Effector CD4-positive, alpha-beta T cell (primary cell): Measurements from ENCODE around the gene ADAMTS2.
"Not testable (repeated sequence)": the region's sequence is repeated elsewhere in the genome, so short reads cannot be mapped to it uniquely, and the experiment has no call there.

ENCODE experiments used
- DNase-seq: peaks from one replicate; pipeline ENCODE4 v3.0.0-alpha.2; 2020

The ADAMTS2 gene

DNA sequence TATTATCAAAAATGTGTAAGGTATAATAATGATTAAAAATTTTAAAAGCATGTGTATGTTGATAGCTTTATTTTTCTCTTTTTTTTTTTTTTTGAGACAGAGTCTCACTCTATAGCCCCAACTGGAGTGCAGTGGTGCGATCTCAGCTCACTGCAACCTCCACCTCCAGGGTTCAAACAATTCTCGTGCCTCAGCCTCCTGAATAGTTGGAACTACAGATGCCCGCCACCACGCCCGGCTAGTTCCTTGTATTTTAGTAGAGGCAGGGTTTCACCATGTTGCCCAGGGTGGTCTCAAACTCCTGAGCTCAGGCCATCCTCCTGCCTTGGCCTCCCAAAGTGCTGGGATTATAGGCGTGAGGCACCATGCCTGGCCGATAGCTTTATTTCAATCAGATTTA lies 20.9 kb downstream of the ADAMTS2 start:
- not testable (repeated sequence) for DNase-seq

DNA sequence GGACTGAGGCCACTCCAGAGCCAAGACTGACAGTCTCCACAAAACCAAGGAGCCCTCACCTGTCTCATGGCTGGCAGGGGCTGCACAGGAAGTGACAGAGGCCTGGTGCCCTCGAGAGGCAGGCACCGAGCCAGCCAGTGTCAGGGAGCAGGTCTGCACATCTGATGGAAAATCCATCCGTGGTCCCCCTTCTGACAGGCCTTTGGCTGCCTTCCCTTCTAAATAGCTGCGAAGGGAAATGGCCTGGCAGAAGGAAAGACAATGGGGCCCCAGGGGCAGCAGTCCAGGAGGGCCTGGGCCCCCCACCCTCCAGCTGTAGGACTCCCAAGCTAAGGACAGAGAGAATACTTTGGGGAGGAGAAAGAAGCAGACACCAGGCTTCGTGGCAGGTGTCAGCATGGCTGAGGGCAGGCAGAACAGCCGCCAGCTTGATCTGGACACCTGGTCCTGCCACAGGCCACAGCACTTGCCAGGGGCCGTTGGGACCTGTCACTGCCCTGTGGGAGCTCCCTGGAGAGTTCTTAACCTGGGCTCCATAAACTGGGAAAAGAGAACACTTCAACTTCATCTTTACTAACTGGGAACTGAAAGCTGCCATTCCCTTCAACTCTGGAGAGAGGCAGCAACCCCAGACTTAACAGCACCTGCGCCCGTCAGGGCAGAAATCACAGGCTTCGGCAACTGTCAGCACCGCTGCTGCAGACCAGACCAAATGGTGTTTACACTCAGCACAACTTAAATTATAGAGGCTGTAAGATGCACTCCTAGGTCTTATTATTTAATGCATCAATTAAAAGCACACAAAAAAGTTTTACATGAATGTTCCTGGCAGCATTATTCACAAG lies 22.0 kb downstream of the ADAMTS2 start:
- DNase-seq, result no peak

DNA sequence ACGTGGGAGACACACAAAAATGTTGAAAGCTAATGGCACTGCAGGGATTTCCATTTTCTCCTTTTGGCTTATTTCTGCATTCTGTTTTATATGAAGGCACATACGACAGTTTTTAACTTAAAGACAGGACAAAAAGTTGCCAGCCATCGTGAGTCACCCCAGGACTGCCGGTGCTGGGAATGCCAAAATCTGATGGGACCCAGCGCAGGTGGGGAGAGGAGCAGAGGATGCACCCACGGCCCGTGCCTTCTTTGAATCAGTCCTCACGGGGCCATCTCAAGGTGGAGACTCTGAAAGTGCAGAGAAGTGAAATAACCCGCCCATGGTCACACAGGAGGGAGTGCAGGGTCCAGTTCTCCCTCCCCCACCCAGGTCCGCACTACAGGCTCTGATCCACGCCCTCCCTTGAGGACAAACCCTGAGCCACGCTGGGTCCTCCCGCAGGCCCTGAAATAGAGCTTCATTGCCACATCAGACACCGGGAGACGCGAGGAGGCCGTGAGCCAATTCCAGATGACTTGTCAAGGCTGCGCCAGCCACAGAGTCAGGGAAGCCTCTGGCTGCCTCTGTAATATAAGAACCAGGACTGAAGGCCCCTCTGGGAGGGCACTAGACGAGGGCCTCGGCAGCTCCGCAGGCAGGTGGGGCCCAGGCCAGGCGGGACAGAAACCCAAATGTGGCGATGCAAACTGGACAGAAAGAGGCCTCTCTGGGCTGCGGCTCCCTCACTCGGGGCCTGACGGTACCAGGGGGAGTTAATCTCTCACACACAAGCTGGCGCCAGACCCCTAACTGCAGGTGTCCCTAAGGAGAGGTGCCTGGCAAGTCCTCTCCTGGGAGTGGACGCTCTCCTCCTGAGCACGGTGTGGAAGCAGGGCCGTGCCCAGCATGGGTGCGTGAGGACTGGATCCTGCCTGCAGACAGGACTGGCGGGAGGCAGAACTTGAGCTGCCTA lies 22.9 kb downstream of the ADAMTS2 start:
- DNase-seq, result no peak

DNA sequence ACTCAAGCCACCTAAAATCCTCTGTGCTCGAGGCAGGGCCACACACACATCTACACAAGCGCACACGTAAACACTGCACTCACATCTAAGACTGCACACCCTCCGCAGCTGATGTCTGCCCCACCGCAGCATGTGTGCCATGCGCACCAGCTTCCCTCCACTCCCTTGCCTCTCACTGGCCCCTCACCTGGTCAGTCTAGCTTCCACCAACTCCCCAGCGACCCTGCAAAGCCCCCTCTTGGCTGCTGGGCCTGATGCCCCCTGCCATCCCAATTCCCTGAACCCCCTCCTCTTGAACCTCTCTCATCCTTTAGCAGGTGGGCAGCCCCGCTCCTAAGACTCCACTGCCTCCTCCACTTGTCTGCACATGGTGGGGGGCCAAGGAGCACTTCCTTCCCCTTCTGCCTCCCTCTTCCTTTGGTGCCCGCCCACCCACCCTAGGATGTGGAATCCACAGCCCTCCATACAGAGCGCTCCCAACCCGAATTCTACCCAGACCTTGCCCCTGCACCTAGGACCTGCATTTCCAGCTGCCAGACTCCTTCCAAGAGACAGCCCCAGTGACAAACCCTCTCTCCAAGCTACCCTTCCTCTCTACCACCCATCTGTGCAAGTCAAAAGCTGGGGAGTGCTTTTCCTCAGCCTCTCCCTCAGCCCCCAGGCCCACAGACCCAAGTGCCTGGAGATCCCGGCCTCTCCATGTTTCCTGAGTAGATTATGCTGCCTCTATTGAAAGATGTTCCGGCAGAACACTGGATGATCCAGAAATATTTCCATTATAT lies 23.9 kb downstream of the ADAMTS2 start:
- no peak for DNase-seq

DNA sequence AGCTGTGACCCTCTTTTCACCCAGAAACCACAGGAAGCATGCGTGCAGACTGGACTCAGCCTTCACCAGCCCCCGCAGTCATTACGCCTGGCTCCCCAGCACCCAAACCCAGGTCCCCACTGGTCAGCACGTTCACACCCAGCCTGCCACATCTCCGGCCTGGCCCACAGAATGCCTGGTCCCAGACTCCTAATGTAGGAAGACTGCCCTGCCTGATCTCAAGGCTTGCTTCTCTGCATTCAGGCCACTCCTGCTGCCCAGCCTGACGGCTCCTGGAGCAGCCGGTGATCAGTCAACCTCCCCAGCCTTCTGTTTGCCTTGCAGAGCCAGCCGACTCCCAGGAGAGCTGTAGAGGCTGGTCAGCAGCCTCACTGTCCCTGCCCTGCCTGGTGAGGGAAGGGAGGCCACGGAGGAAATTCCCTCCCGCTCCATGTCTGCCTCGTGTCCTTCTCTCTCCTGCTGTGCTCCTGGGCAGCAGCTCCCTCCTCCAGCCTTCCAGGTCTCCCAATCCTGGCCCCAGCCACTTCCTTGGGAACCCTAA lies 25.4 kb downstream of the ADAMTS2 start:
- DNase-seq, result no peak

DNA sequence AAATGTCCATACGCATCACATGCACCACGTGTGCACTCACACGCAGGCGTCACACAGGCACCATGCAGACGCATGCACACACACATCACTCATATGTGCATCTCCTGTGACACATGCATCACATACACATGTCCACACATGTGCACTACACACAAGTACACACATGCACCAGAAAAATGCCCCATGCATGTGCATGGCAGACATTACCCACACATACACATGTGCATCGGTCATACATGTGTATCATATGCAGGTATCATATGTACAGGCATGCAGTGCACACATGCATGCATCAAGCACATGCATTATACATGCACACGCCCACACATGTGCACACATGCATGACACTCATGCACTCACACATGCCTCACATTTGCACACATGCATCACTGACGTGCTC lies 26.1 kb downstream of the ADAMTS2 start:
- DNase-seq, result no peak

DNA sequence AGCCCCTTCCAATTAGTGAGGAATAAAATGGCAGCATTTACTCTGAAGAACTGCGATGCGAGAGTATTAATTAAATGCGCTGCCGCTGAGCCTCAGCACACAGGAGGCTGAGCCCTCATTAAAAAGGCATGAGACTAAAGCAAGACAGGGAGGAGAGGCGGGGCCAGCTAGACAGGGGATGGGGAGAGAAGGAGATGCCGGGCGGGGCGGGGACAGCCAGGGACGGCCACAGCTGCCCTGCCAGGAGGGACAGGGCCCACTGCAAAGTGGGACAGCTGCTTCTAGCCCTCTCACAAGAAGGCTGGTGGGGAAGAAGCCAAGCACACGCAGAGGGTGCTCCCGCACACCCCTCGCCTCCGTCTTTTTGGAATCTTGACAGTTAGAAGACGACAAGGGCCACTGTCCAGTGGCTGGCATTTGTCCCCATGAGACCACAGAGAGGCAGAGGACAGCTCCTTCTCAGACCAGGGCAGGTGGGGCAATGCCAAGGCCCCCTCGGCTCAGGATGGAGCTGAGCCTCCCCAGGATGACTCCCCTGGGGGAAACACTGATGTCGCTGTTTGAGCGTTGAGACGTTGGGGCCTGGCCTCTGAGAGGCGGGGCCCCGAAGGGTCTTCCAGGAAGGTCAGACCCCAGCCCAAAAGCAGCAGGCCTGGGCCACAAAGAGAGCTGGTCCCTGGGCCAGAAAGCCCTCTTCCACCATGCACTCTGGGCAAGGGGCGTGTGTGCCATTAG lies 26.9 kb downstream of the ADAMTS2 start:
- DNase-seq, result no peak

DNA sequence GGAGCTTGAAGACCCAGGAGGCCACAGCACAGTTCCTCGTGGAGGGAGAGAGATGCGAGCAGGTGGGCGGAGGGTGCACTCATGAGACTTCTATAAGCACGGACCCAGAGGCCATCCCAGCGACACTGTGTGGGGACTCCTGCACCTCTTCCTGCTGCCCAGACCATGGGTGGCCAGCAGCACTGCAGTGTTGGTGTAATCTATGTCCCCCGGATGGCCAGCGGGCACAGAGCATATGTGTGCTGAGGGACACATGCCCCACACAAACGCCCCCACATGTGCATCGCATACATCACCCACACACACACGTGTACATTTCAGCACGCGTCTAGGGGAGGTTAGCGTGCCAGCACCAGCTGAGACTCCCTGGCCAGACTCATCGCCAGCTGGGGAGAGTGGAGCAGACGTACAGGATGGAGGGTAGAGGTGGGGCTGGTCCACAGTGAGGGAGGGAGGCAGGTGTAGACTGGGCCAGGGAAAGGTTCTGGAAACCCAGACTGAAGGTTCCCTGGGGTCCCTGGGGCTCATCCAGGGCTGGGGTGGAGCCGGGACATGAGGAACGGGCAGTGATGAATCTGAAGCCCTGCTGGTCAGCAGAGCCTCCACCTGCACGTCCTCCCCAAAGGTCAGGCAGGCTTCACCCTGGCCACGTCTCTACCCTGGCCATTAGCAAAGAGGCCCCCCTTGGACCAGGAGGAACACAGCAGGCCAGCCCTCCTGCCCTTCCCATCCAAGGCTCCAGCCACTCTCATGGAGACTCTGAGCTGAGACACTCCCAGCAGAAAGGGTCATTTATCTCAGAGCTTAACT lies 27.6 kb downstream of the ADAMTS2 start:
- DNase-seq, result no peak

DNA sequence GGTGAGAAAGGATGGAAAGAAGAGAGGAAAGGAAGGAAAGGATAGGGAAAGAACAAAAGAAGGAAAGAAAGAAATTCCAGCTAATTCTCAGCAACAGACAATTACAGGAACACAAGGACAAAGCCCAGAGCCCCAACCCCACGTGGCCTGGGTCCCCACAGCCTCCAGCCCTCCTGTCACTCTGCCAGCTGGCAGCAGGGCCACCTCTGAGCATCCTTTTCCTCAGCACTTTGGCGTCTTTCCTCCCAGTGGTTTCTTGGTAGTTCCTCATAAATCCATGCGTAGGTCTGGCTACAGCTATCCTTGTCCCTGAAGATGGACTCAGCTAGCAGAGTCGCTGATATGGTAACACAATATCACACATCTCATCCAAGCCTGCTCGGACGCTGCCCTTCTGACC lies 28.3 kb downstream of the ADAMTS2 start:
- DNase-seq, result no peak

DNA sequence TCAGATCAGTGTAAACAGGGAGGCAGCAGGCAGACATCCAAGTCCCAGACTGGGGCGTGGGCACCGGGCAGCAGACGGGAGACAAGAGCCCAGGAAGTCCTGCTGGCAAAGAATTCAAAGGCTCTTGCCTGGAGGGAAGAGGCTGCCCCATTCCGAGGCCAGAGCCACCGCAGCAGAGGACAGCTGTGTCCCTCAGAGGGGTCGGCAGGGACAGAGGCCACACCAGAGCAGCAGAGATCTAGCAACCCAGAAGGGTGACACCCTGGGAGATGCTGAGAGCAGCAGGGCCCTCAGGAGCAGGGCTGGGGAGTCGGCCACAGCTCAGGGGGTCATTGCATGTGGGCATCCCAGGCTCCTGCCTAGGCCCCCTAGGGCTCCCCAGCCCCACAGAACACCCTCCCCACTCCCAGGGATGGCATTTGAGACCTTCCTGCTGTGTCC lies 29.1 kb downstream of the ADAMTS2 start:
- no peak for DNase-seq

DNA sequence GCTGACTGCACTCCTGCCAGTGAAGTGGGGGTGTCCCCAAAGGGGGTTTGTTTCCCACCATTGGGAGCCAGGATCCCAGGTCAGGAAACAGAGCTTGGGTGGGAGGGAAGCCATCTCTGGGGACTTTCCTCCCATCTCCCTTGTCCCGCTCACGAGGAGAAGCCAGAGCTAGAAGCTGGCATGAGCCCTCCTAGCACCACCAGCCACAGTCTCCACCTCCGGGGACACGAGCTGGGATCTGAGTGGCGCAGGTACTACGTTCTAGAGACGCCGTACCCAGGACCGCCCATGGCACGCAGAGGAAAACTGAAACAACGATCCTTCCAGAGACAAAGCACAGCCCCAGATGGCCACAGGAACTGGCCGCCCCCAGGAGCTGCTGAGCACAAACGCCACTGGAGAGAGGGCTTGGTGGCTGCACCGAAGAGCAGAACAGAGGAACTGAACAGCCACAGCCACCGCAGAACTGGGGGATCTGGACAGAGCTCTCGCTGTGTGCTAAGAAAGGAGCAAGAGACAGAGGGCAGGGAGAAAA lies 29.8 kb downstream of the ADAMTS2 start:
- DNase-seq, result no peak

DNA sequence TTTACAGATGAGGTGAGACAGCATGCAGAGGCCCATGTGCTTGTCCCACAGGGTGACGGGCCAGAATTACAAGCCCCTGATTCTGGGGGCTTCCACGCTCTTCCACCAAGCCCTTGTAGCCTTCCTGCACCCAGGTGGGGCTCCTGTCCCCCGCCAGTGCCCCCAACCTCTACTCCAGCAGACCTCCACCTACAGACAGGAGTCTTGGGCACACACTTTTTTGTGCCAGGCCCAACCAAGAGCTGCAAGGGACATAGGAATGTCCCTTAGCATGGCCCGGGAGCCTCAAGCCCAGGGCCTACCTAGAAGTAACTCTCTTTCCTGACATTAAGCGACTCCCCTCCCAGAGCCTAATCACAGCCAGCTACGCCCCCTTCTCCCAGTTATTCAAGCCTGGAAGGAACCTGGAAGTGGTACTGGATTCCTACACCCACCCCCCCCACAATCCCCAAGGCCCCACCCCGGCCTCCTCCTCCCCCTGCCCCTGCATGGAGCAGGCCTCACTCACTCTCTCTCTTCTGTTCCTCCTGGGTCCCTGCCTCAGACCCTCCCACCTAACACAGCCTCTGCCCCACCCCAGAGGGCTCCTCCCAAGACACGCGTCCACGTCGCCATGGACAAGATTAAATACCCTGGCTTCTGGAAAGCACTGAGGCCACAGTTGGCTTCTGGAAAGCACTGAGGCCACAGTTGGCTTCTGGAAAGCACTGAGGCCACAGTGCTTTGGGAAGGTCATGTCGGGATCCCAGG lies 30.5 kb downstream of the ADAMTS2 start:
- no peak for DNase-seq

DNA sequence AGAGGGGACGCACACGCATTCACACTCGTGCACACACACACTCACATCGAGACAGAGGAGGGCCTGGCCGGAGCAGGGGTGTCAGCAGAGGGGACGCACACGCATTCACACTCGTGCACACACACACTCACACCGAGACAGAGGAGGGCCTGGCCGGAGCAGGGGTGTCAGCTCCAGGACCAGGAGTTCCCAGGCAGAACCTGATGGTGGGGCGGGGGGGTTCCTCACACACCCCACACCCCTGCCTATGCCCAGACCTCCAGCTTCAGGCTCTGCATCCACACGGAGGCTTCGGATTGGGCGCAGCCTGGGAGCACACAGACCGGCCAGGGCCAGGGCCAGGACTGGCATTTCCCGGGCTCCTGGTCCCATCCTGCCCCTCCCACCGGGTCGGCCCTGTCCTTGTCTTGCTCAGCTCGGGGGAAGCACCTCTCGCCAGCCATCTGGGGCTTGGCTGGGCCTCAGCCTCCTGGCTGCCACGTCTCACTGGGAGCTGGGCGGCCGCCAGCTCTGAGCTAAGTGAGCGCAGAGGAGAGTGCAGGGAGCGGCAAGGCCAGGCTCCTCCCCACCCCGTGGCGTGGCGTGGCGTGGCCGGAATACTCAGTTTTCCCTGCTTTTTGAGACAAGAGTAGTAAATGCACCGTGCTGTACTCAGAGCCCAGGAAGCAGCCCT lies 31.3 kb downstream of the ADAMTS2 start:
- no peak for DNase-seq

DNA sequence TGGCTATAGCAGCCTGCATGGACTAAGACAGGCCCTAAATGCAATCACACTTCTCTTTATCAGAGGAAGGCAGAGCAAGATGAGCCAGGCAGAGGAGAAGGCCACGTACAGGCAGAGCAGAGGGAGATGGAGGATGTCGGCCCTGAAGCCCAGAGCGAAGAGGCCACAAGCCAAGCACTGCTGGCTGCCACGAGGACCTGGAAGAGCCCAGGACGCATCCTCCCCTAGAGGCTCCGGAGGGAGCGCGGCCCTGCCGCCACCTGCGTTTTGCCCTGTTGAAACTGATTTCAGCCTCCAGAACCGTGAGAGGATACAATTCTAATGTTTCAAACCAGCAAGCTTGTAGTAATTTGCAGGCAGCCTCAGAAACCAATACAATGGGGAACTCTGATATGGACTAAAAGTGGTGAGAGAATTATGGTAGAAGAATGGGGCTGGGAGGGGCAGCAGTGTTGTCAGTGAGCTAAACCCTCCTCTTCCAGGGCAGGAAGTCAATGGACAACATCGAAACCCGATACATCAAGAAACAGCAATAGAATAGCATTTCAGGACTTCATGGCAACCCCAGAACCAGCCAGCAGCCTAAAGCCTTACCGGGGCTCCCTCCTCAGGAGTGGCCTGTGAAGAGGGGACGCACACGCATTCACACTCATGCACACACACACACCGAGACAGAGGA lies 32.6 kb downstream of the ADAMTS2 start:
- DNase-seq, result no peak

DNA sequence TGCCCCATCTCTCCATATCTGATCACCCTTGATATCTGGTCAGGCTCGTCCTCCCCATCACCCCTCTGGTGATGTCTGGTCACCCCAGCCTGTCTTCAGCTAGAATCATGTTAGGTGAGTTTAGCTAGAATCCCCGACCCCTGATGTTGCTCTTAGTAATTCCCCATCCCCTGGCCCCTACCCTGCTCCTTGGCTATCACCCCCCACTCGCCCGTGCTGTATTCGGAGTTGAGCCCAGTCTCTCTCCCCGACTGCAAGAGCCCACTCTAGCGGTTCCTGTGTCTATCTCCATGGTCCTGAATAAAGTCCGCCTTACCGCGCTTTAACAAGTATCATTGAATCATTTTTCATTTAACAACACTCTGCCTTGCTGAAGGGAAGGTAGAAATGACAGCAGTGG lies 33.7 kb downstream of the ADAMTS2 start:
- no peak for DNase-seq

DNA sequence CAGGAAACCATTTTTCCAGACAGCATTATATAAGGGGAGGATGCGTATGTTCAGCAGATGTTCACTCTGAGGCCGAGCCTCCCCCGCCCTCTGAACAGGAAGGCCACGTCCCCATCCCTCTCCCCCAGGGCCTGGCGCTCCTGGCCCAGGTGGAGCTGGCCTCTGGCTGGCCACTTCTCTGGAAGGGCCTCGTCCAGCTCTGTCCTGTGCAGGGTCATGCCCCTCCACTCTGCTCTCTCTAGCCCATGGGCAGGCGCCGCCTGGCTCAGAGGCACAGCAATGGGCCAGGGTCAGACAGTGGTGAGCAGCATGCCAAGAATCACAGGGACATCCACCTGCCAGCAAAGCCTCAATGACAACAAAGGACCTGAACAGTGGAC lies 34.2 kb downstream of the ADAMTS2 start:
- no peak for DNase-seq

DNA sequence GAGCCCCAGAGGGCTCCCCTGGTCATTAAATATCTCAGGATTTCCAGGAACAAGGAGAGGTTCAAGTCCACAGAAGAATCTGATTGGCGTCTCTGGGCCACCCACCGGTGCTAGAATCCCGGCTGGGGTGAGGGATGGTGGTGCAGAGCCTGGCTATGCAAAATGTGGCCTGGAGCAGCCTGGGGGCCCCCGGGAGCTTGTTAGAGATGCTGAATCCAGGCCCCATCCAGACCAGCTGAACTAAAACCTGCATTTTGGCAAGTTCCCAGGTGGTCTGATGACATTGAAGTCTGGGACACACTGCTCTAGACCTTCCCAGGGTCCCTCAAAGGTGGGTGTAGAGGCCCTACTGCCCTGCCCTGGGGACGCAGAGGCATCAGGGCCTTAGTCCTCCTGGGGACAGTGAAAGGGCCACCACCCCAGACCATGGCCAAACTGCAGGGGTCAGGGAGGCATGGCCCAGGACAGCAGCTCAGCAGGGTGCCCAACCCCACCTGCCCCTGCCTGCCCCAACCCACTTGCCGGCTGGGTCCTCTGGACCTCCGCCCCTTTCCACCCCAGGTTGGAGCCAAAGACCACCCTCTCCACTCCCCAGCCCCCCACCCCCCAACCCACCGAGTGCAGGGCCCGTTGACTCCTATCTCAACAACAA lies 34.7 kb downstream of the ADAMTS2 start:
- DNase-seq, result no peak

DNA sequence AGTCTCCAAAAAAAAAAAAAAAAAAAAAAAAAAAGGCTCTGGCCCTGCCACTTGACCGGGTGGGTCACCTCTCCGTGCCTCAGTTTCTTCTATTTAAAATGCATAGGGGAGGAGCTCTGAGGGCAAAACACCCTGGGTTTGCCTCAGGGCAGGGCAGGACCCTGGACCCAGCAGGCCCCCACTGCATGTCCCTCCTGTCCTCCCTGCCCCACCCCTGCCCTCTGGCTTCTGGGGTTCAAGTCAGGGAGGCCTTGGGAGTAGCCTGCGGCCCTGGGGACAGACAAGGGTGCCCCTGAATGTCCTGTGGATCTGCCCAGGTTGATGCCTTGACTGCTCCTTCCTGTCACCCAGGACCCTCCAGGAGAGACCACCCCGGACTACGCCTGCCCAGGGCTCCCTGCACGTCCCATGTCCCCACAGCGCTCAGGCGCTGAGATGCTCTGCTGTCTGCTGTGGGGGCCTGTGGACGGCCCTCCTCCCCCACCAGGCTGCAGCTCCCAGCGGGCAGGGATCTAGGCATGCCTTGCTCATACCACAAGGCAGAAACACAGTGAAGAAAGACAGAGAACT lies 35.4 kb downstream of the ADAMTS2 start:
- DNase-seq, result no peak
